Tibial nerve (tissue), 4 donors: ENCODE measurements around the gene NAXD.

ENCODE experiments used
- EP300 ChIP-seq, 2 donors: sonication (generic); formaldehyde crosslinking; IDR thresholded peaks; one replicate each; pipeline ENCODE4 v1.6.1; 2017; ENCODE audit warnings: antibody characterized with exemption in 2 of 2, mild to moderate bottlenecking in 1 of 2
- POLR2A ChIP-seq, 2 donors: fragments of 450-650 bp; IDR thresholded peaks; one replicate each; pipeline ENCODE4 v1.6.1; 2017; ENCODE audit warnings: antibody characterized with exemption in 2 of 2, mild to moderate bottlenecking in 2 of 2, moderate library complexity in 2 of 2
- TF ChIP-seq, protein P1 (sequence below), 5 experiments: fragments of 200-600 bp in 3 of 5; fragments of 450-650 bp in 2 of 5; sonication (generic) in 3 of 5; IDR thresholded peaks; one replicate each; pipeline ENCODE4 v1.5.1; 2016 to 2019; ENCODE audit warnings: antibody characterized with exemption in 5 of 5, mild to moderate bottlenecking in 3 of 5, moderate library complexity in 2 of 5

DNA sequence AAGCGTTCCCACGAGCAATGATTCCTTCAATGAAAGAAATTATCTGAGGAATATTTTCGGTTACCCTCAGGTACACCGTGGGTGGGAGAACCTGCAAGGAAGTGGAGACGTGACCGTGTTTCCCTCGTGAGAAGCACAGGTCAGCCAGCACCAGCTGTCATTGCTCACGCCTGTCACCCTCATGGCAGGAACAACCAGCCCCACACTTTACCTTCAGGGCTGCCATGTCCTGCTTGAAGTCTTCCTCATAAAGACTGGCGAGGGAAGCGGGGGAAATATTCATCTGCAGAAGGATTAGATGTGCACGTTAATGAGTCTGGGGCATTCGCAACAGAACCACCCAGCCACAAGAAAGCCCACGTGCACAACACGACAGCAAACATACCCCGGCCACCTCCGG is 72.4 kb downstream of the NAXD start:
- TF ChIP-seq, protein P1, sequence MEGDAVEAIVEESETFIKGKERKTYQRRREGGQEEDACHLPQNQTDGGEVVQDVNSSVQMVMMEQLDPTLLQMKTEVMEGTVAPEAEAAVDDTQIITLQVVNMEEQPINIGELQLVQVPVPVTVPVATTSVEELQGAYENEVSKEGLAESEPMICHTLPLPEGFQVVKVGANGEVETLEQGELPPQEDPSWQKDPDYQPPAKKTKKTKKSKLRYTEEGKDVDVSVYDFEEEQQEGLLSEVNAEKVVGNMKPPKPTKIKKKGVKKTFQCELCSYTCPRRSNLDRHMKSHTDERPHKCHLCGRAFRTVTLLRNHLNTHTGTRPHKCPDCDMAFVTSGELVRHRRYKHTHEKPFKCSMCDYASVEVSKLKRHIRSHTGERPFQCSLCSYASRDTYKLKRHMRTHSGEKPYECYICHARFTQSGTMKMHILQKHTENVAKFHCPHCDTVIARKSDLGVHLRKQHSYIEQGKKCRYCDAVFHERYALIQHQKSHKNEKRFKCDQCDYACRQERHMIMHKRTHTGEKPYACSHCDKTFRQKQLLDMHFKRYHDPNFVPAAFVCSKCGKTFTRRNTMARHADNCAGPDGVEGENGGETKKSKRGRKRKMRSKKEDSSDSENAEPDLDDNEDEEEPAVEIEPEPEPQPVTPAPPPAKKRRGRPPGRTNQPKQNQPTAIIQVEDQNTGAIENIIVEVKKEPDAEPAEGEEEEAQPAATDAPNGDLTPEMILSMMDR (IDR thresholded peaks at IDR 0.05) = no peak
- no peak for TF ChIP-seq POLR2A (IDR thresholded peaks at IDR 0.05)
- no peak for TF ChIP-seq EP300 (IDR thresholded peaks at IDR 0.05)
